AG10803 (cell line): ENCODE data around the gene OR10K2.

ENCODE experiments used
- DNase-seq: peaks from one replicate; pipeline ENCODE4 v3.0.0; 2010; ENCODE audit warnings: low read depth
- H3K4me3 ChIP-seq: 2 replicates; pipeline ENCODE4 v1.5.1; 2011; ENCODE audit warnings: mild to moderate bottlenecking, low read length, control low read depth
- TF ChIP-seq, protein P1 (sequence below): conservative IDR thresholded peaks from 2 replicates; pipeline ENCODE4 v1.5.1; 2011; ENCODE audit warnings: mild to moderate bottlenecking, low read length, control low read depth, inconsistent platforms

OR10K2 gene

DNA sequence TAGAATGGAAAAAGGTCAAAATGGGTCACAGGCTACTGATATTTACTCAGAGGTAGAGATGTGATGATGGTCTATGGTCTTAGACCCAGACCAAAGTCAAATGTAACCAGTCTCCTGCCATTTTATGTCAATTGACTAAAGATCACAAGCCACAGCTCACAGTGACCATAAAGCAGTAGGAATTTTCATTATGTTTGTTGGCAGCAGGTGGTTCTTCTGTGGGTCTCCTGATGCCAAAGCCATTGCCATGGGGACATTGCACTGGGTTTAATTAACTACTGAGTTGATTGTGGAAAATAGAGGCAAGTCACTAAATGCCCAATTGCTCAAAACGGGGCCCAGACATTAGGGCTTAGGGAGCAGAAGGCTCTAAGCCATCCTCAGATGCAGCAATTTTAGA is at the start of gene OR10K2:
Gene OR10K2, minus strand, starts transcription at position 101 of the 400 bp plus-strand sequence. CDS start 5,371 bp downstream, outside the sequence.
- TF ChIP-seq, protein P1, sequence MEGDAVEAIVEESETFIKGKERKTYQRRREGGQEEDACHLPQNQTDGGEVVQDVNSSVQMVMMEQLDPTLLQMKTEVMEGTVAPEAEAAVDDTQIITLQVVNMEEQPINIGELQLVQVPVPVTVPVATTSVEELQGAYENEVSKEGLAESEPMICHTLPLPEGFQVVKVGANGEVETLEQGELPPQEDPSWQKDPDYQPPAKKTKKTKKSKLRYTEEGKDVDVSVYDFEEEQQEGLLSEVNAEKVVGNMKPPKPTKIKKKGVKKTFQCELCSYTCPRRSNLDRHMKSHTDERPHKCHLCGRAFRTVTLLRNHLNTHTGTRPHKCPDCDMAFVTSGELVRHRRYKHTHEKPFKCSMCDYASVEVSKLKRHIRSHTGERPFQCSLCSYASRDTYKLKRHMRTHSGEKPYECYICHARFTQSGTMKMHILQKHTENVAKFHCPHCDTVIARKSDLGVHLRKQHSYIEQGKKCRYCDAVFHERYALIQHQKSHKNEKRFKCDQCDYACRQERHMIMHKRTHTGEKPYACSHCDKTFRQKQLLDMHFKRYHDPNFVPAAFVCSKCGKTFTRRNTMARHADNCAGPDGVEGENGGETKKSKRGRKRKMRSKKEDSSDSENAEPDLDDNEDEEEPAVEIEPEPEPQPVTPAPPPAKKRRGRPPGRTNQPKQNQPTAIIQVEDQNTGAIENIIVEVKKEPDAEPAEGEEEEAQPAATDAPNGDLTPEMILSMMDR, result no peak
- H3K4me3 ChIP-seq, result no peak within 1 kb of the TSS
- DNase-seq, result no peak

DNA sequence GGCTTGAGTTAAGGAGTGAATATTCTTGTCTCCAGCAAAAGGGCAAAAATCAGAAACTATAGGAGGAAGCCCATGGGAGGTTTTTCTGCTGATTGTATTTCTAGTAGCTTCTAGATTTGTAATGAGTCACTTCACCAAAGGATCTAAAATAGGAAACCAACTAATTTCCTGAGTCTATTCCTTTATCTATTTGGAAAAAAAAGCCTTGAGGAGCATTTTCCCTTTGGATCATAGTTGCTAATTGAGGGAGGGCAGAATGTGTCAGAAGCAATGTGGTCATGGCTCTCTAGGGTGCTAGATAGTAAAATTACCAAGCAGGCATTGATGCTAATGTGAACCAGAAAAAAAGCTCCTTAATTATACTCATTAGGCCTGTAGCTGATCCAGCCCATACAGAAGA is 45.9 kb upstream of the OR10K2 start, which contains the start of gene OR10R2:
Gene OR10R2, plus strand, starts transcription at position 301 of the 400 bp plus-strand sequence. CDS start 106 bp downstream, outside the sequence.
- no peak within 1 kb of the TSS for H3K4me3 ChIP-seq
- DNase-seq, result no peak
- TF ChIP-seq, protein P1, result no peak

- no peak within 1 kb of the TSS for H3K4me3 ChIP-seq
- no peak for DNase-seq
- TF ChIP-seq, protein P1, result no peak
Measured at GRCh38 chr1:158461534-158461933, 35.5 kb upstream of the OR10K2 start, which contains the start of gene OR10K1. Gene OR10K1, plus strand, starts transcription at chr1:158461834. Its CDS starts 3,728 bp downstream, at chr1:158465562.

DNA sequence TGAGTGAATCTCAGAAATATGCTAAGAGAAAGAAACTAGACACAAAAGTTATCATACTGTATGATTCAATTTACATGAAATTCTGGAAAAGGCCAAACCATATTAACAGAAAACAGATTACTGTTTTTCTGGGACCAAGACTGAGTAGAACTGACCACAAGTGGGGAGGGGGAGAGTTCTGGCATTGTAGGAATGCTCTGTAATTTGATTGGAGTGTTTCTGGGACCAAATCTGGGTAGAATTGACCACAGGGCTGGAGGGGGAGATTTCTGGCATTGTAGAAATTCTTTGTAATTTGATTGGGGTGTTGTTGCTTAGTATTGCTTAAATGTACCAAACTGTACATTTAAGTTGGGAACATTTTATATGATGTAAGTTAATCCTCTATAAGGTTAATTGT is 32.2 kb upstream of the OR10K2 start:
- DNase-seq, result peak; percentile 2
- TF ChIP-seq, protein P1, result no peak
- H3K4me3 ChIP-seq, result no peak overlapping the region

DNA sequence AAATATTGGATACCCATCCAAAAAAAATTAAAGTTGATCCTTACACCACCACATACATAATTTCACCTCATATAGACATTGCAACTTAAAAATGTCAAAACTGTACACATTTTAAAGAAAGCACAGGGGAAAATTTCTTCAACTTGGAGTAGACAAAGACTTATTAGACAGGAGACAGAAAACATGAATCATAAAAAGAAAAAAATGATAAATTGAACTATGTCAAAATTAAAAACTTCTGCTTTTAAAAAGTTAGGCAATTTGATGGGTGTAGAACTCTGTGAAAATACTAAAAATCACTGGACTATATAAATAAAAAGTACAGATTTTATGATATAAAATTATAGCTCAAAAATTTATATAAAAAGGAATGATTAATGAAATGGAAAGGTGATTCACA is 31.2 kb upstream of the OR10K2 start:
- no peak for DNase-seq
- TF ChIP-seq, protein P1, result no peak
- H3K4me3 ChIP-seq, result no peak overlapping the region

DNA sequence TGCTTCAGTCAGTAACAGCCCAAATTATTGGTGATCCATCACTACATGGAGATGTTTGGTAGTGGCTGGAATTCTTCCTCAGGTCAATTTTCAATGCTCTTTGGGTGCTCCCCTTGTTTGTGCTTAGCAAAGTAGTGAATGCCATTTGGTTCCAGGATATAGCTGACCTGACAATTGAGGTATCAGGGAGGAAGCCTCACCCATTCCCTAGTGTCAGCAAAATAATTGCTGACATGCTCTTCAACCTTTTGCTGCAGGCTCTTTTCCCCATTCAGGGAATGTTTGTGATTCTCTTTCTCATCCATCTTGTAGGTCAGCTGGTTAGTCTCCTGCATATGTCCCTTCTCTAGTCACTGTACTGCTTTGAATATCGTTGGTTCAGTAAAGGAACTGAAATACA is 28.5 kb upstream of the OR10K2 start:
- TF ChIP-seq, protein P1, result no peak
- no peak for DNase-seq
- H3K4me3 ChIP-seq, result no peak overlapping the region

DNA sequence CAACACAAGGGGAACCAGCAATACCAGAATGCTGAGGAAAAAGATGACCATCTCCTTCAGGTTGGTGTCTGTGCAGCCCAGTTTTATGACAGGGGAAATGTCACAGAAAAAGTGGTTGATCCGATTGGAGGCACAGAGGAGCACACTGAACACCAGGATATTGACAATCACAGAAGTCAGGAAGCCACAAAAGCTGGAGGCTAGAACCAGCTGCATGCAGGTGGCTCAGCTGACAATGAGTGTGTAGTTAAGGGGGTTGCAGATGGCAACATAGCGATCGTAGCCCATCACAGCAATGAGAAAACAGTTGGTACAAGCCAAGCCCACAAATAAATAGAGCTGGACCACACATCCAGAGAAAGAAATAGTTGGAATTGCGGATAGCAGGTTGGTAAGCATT is 19.3 kb upstream of the OR10K2 start:
- H3K4me3 ChIP-seq, result no peak overlapping the region
- TF ChIP-seq, protein P1, result no peak
- DNase-seq, result no peak
